Left ventricle myocardium inferior (tissue), 1 donor: Measurements from ENCODE around the gene RIPK4. TPM values are rescaled to one million over a fixed set of nuclear protein-coding genes. Genes with fewer than 3 reads are reported as not detected.

Experiments used
- DNase-seq: peaks from one replicate; pipeline ENCODE4 v3.0.0-alpha.2; 2020
- H3K27ac ChIP-seq: fragments of 200-600 bp; replicated peaks from 2 replicates; pipeline ENCODE4 v1.8.0; 2021
- H3K27me3 ChIP-seq: fragments of 200-600 bp; 2 replicates; pipeline ENCODE4 v1.8.0; 2021; ENCODE audit warnings: low read depth
- H3K36me3 ChIP-seq: fragments of 200-600 bp; 2 replicates; pipeline ENCODE4 v1.8.0; 2021
- H3K4me1 ChIP-seq: fragments of 200-600 bp; 2 replicates; pipeline ENCODE4 v1.8.0; 2021
- H3K4me3 ChIP-seq: fragments of 200-600 bp; 2 replicates; pipeline ENCODE4 v1.8.0; 2021; ENCODE audit warnings: mild to moderate bottlenecking, moderate library complexity
- H3K9me3 ChIP-seq: fragments of 200-600 bp; replicated peaks from 2 replicates; pipeline ENCODE4 v1.8.0; 2021
- intact Hi-C: fragments of 100-400 bp; cut with micrococcal nuclease; formaldehyde crosslinking; loops from one replicate; pipeline ENCODE4 v1.11.0; 2022
- long read RNA-seq: library from polyadenylated mRNA; unstranded; transcript quantifications from one replicate; pipeline ENCODE4 v2.0.0, GENCODE V29; 2021
- total RNA-seq: library from RNA; stranded (reverse); fragmentation: NEBNext Ultra II Directional; extraction: Animal tissue kit (Norgen Biotek cat#: 25700); gene quantifications from one replicate; pipeline ENCODE4 v1.2.1, GENCODE V29; 2021
- TF ChIP-seq, protein P1 (sequence below): fragments of 200-600 bp; IDR thresholded peaks from 2 replicates; pipeline ENCODE4 v1.8.0; 2021; ENCODE audit warnings: antibody characterized with exemption, mild to moderate bottlenecking, borderline replicate concordance
- donor health status: DM: no; HTN: yes; CAD: no; lungs with severe emphysema.

Gene RIPK4
- 0.11 TPM for total RNA-seq
- long read RNA-seq = 0 reads

DNA sequence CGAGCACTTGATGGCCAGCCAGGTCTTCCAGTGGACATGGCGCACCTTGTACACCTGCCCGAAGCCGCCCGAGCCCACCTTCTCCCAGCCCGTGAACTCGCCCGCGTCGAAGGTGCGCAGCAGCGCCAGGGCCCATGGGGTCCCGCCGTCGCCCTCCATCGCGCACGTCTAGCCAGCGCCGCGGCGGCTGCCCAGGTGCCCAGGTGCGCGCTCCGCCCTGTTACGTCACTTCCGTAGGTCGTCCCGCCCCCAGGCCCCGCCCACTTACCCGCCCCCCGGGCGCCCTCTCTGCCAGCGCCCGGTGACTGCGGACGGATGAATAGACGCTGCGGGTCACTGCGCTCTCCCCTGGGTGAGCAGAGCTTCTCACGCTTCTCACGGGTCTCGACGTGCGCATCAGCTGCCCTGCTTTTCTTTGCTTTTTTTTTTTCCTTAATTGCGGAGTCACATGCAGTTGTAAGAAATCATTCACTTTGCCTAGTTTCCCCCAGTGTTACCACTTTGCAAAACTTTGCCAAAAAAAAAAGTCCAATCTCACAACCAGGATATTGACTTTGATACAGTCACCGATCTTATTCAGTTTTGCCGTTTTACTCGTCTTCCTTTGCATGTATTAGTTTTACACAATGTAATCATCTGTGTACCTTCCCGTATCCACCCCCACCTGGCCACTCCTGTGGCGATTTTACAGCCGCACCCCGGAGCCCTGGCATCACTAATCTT, at the start of gene RIPK4:
Gene RIPK4, minus strand, starts transcription at position 170 of the 723 bp plus-strand sequence. Its CDS starts 11 bp downstream, at position 159.
- Histone ChIP-seq H3K9me3 (no peaks in the 10 kb centered on the region), H3K27me3 (peaks cover 100% of the 10 kb centered on the region), H3K27ac (no peak within 1 kb of the TSS), H3K4me1 (peaks cover 33% of the 10 kb centered on the region), H3K36me3 (no peaks in the 10 kb centered on the region), H3K4me3 (peak within 1 kb of the TSS; percentile 53)
- TF ChIP-seq, protein P1, sequence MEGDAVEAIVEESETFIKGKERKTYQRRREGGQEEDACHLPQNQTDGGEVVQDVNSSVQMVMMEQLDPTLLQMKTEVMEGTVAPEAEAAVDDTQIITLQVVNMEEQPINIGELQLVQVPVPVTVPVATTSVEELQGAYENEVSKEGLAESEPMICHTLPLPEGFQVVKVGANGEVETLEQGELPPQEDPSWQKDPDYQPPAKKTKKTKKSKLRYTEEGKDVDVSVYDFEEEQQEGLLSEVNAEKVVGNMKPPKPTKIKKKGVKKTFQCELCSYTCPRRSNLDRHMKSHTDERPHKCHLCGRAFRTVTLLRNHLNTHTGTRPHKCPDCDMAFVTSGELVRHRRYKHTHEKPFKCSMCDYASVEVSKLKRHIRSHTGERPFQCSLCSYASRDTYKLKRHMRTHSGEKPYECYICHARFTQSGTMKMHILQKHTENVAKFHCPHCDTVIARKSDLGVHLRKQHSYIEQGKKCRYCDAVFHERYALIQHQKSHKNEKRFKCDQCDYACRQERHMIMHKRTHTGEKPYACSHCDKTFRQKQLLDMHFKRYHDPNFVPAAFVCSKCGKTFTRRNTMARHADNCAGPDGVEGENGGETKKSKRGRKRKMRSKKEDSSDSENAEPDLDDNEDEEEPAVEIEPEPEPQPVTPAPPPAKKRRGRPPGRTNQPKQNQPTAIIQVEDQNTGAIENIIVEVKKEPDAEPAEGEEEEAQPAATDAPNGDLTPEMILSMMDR = no peak
- intact Hi-C loops = no loop called here
- DNase-seq = no peak

DNA sequence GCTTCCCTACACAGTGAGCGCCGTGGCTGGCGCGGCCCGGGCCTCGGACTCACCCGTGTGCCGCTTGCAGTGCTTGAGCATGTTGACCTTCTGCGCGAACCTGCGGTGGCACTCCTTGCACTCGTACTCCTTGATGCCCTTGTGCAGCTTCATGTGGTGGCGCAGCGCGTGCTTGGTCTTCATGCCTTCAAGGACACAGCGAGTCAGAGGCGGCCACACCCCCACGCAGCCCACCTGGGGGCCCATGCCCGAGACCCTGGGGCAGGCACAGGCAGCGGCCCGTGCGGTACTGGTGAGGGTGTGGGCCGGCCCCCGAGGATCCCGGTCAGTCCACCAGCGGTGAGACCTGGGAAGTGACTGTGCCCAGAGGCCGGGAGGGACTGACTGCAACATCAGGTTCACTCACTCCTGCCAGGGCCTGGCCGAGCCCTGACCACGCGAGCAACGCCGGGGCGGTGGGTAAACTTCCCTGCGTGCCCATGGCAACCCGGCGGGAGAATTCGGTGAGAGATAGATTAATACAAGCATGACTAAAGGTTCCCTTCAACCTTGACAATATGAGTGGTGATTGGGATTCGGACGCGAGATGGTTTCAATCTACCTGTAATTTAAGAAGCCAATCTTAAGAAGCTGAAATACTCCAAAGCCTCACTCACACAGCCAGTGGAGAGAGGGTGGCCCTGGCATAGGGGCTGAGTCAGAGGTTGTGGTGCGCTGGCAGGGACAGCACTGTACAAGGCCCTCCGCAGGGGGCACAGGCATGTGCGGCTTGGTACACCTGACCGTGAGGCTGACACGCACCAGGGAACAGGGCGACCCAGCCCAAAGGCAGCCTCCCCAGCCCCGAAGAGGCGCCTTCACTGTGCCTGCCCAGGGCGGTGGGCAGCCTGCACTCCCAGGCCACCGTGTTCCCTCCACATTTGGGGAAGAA, 49.1 kb upstream of the RIPK4 start:
- TF ChIP-seq, protein P1 = no peak
- Histone ChIP-seq H3K9me3 (no peaks in the 10 kb centered on the region), H3K36me3 (peaks cover 36% of the 10 kb centered on the region), H3K27ac (no peak overlapping the region), H3K27me3 (no peaks in the 10 kb centered on the region), H3K4me3 (no peak overlapping the region), H3K4me1 (peaks cover 4% of the 10 kb centered on the region)
- no peak for DNase-seq
- intact Hi-C loops = loop anchor here (2.0 kb wide), 1 partner anchor 301 kb away; no protein-coding TSS in a partner anchor

DNA sequence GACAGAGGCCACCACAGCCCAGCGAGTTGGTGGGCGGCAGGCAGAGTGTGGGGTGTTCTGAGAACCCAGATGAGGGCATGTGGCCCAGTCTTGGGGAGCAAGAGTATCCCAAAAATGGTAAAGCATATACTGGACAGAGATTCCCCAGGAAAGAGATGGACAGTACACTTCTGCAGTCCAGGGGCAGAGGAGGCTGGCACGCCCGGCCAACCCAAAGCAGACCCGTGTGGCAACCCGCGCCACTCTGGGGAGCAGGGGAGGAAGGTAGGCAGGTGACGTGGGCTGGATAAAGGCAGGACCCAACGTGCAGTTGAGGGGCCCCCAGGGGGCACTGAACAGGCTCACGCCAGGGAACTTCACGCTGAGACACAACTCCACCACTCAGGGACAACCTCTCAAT, 46.4 kb upstream of the RIPK4 start:
- H3K4me1 ChIP-seq = peaks cover 4% of the 10 kb centered on the region
- no peaks in the 10 kb centered on the region for H3K9me3 ChIP-seq
- H3K4me3 ChIP-seq = no peak overlapping the region
- TF ChIP-seq, protein P1 = no peak
- intact Hi-C loops = no loop called here
- H3K36me3 ChIP-seq = peaks cover 53% of the 10 kb centered on the region
- no peaks in the 10 kb centered on the region for H3K27me3 ChIP-seq
- DNase-seq = no peak
- no peak overlapping the region for H3K27ac ChIP-seq

DNA sequence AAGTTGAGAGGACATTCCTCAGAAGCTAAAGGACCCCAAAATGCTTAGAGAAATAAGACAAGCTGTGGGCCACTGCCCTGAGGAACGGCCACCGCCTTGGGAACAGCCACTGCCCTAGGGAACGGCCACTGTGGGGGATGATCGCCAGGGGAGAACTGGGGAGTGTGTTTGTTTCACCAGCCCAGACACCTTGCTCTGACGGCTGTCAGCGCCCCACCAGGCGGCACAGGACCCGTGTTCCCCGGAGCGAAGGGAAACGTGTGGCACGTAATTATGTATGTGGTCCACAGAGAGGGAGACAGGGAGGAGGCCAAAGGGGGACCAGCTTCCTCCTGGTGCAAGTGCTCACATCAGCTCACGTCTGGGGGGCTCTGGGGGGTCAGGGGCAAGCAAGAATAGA, 45.8 kb upstream of the RIPK4 start:
- H3K4me3 ChIP-seq = no peak overlapping the region
- intact Hi-C loops = no loop called here
- DNase-seq = no peak
- TF ChIP-seq, protein P1 = no peak
- no peak overlapping the region for H3K27ac ChIP-seq
- H3K36me3 ChIP-seq = peaks cover 58% of the 10 kb centered on the region
- H3K27me3 ChIP-seq = no peaks in the 10 kb centered on the region
- no peaks in the 10 kb centered on the region for H3K9me3 ChIP-seq
- H3K4me1 ChIP-seq = peaks cover 4% of the 10 kb centered on the region

DNA sequence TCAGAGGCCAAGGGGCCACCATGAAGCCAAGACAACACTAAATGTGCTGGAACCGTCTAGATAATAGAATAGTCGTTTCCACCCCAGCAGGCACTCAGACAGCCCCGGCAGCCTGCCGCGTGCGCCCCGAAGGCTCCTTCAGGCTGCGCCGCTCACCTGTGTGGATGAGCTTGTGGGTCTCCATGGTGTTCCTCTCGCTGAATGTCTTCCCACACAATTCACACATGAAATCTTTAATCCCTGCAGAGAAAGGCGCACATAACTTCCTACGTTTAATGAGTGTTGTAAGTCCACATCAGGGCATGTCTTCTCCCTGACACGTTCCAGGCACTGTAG, 43.7 kb upstream of the RIPK4 start:
- Histone ChIP-seq H3K4me3 (no peak overlapping the region), H3K27ac (no peak overlapping the region), H3K9me3 (no peaks in the 10 kb centered on the region), H3K27me3 (no peaks in the 10 kb centered on the region), H3K36me3 (peaks cover 55% of the 10 kb centered on the region), H3K4me1 (no peaks in the 10 kb centered on the region)
- intact Hi-C loops = no loop called here
- TF ChIP-seq, protein P1 = no peak
- DNase-seq = no peak
